NCI-H82 (cell line): Measurements from ENCODE around the gene ZNF566.
"Not testable (repeated sequence)": the region's sequence is repeated elsewhere in the genome, so short reads cannot be mapped to it uniquely, and the experiment has no call there.

ENCODE experiments used
- DNase-seq: peaks from one replicate; lab custom pipeline; 2025; lab: John Stamatoyannopoulos, UW

ZNF566 gene

GRCh38 chr19:36489118-36489919, at the start of gene ZNF566:
Gene ZNF566, minus strand, starts transcription at chr19:36489561. Its CDS starts 13,004 bp downstream, at chr19:36476557.
- peak; percentile 99 for DNase-seq

GRCh38 chr19:36528921-36529518, 39.7 kb upstream of the ZNF566 start:
- peak; percentile 75 for DNase-seq

- peak; percentile 98 for DNase-seq
These were observed 39.0 kb upstream of the ZNF566 start, which contains the start of gene ZNF260 for GRCh38 chr19:36528194-36528920. Gene ZNF260, minus strand, starts transcription at chr19:36528271. Its CDS starts 13,033 bp downstream, at chr19:36515238.

- DNase-seq, result no peak
These were observed 38.5 kb upstream of the ZNF566 start for GRCh38 chr19:36527873-36528193.

- DNase-seq, result peak; percentile 10
These were observed 38.0 kb upstream of the ZNF566 start for GRCh38 chr19:36527341-36527740.

- no peak for DNase-seq
These were observed 37.2 kb upstream of the ZNF566 start for GRCh38 chr19:36526581-36526980.

GRCh38 chr19:36524617-36525016, 35.3 kb upstream of the ZNF566 start:
- no peak for DNase-seq

GRCh38 chr19:36514012-36514612, 24.8 kb upstream of the ZNF566 start:
- no peak for DNase-seq

- DNase-seq, result no peak
These were observed 19.0 kb upstream of the ZNF566 start for GRCh38 chr19:36508325-36508724.

GRCh38 chr19:36501973-36502372, 12.6 kb upstream of the ZNF566 start:
- DNase-seq, result no peak

GRCh38 chr19:36497001-36497400, 7.6 kb upstream of the ZNF566 start:
- DNase-seq, result no peak

- DNase-seq, result peak; percentile 76
These were observed 3.5 kb upstream of the ZNF566 start for GRCh38 chr19:36492689-36493453.

- not testable (repeated sequence) for DNase-seq
These were observed 1.5 kb upstream of the ZNF566 start for GRCh38 chr19:36490846-36491245.

GRCh38 chr19:36489920-36490415, 607 bp upstream of the ZNF566 start:
- DNase-seq, result peak; percentile 99

- DNase-seq, result peak; percentile 79
These were observed 579 bp downstream of the ZNF566 start for GRCh38 chr19:36488846-36489117.

- no peak for DNase-seq
These were observed 1.1 kb downstream of the ZNF566 start for GRCh38 chr19:36488118-36488845.

GRCh38 chr19:36483653-36484052, 5.7 kb downstream of the ZNF566 start:
- no peak for DNase-seq

GRCh38 chr19:36482876-36483275, 6.5 kb downstream of the ZNF566 start:
- no peak for DNase-seq

- DNase-seq, result no peak
These were observed 29.3 kb downstream of the ZNF566 start for GRCh38 chr19:36460046-36460445.

- DNase-seq, result no peak
These were observed 32.5 kb downstream of the ZNF566 start for GRCh38 chr19:36456831-36457230.

GRCh38 chr19:36449059-36449670, 40.2 kb downstream of the ZNF566 start:
- DNase-seq, result no peak
